ENCODE measurements around the gene COL4A6.

The COL4A6 gene

GRCh38 chrX:108426262-108426661 is 12.0 kb downstream of the COL4A6 start:
- TF ChIP-seq, protein P1, sequence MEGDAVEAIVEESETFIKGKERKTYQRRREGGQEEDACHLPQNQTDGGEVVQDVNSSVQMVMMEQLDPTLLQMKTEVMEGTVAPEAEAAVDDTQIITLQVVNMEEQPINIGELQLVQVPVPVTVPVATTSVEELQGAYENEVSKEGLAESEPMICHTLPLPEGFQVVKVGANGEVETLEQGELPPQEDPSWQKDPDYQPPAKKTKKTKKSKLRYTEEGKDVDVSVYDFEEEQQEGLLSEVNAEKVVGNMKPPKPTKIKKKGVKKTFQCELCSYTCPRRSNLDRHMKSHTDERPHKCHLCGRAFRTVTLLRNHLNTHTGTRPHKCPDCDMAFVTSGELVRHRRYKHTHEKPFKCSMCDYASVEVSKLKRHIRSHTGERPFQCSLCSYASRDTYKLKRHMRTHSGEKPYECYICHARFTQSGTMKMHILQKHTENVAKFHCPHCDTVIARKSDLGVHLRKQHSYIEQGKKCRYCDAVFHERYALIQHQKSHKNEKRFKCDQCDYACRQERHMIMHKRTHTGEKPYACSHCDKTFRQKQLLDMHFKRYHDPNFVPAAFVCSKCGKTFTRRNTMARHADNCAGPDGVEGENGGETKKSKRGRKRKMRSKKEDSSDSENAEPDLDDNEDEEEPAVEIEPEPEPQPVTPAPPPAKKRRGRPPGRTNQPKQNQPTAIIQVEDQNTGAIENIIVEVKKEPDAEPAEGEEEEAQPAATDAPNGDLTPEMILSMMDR (conservative IDR thresholded peaks at IDR 0.05): no peak
- no peak for TF ChIP-seq ZFX (IDR thresholded peaks at IDR 0.05)
- no peak overlapping the region for H3K27ac ChIP-seq

DNA sequence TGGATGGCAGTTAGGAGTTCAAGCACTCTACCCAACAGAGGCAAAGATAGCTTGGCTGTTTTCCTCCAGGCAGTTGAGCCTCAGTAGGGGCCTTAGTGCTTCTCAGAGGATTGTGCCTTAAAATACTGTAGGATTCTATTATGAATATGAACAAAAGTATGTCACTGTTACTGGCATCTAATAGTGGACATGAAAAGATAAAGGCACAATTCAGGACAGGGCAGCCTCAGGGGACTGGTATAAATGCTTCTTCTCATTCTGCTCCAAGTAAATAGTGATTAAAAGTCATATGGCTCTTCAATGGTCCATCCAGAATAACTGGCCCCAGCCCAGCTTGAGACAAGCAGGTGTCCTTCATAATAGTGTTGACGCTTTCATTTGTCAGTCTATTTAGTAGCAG is 17.7 kb downstream of the COL4A6 start:
- H3K27ac ChIP-seq: no peak overlapping the region
- TF ChIP-seq, protein P1 (conservative IDR thresholded peaks at IDR 0.05): no peak
- TF ChIP-seq ZFX (IDR thresholded peaks at IDR 0.05): no peak

GRCh38 chrX:108419401-108419800 is 18.8 kb downstream of the COL4A6 start:
- H3K27ac ChIP-seq: no peak overlapping the region
- TF ChIP-seq ZFX (IDR thresholded peaks at IDR 0.05): no peak
- TF ChIP-seq, protein P1 (conservative IDR thresholded peaks at IDR 0.05): no peak

- H3K27ac ChIP-seq: no peak overlapping the region
- no peak for TF ChIP-seq ZFX (IDR thresholded peaks at IDR 0.05)
- TF ChIP-seq, protein P1 (conservative IDR thresholded peaks at IDR 0.05): no peak
Measured at GRCh38 chrX:108417257-108417656, 21.0 kb downstream of the COL4A6 start.

GRCh38 chrX:108415891-108416290 is 22.3 kb downstream of the COL4A6 start:
- no peak overlapping the region for H3K27ac ChIP-seq
- TF ChIP-seq ZFX (IDR thresholded peaks at IDR 0.05): no peak
- TF ChIP-seq, protein P1 (conservative IDR thresholded peaks at IDR 0.05): no peak

DNA sequence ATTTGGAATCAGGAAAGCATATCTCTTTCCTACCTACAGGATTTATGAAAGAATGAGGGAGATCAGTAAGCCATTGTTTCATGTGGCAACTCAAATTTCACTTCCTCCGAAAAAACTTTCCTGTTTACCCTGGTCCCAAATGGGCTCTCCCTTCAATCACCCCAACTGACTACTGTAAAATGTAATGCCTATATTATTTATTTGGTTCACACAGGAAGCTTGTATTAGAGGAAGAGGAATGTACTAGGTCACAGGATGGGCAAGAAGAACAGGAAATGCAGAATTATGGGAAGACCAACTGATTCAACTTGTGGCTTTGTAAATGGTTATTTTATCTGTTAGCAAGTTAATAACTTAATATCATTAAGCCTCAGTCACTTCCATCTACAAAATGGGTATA is 23.1 kb downstream of the COL4A6 start:
- no peak for TF ChIP-seq ZFX (IDR thresholded peaks at IDR 0.05)
- TF ChIP-seq, protein P1 (conservative IDR thresholded peaks at IDR 0.05): no peak
- H3K27ac ChIP-seq: no peak overlapping the region

GRCh38 chrX:108412783-108413182 is 25.4 kb downstream of the COL4A6 start:
- H3K27ac ChIP-seq: peak overlapping the region; percentile 25; the same call in 1 of the 2 replicates
- TF ChIP-seq, protein P1 (conservative IDR thresholded peaks at IDR 0.05): no peak
- TF ChIP-seq ZFX (IDR thresholded peaks at IDR 0.05): no peak

All from C4-2B (cell line).